SK-N-SH treated with all-trans-retinoic acid at 6 μM for 48 hours (cell line): ENCODE measurements around the gene PRSS8.

Experiments used
- ATAC-seq: fragments of 200-7000 bp; cut with Tn5 transposase; 3 replicates; pipeline ENCODE4 v1.9.1; 2020; ENCODE audit warnings: mild to moderate bottlenecking, moderate library complexity
- ARNTL ChIP-seq: fragments of 450-650 bp; formaldehyde crosslinking; IDR thresholded peaks from 2 replicates; pipeline ENCODE4 v1.5.0; 2020; ENCODE audit warnings: low read depth, mild to moderate bottlenecking, moderate library complexity, borderline replicate concordance
- BACH2 ChIP-seq: fragments of 250-450 bp; sonication (Bioruptor Pico); IDR thresholded peaks from 2 replicates; pipeline ENCODE4 v1.9.0; 2021; ENCODE audit warnings: mild to moderate bottlenecking, borderline replicate concordance
- CSDC2 ChIP-seq: fragments of 250-450 bp; sonication (Bioruptor Pico); IDR thresholded peaks from 2 replicates; pipeline ENCODE4 v1.5.0; 2020; ENCODE audit warnings: mild to moderate bottlenecking, moderate library complexity
- ESRRG ChIP-seq: fragments of 250-450 bp; sonication (Bioruptor Pico); IDR thresholded peaks from 2 replicates; pipeline ENCODE4 v1.6.1; 2021; ENCODE audit warnings: mild to moderate bottlenecking
- GLIS3 ChIP-seq: fragments of 250-450 bp; sonication (Bioruptor Pico); IDR thresholded peaks from 2 replicates; pipeline ENCODE4 v1.5.0; 2020; ENCODE audit warnings: mild to moderate bottlenecking, moderate library complexity
- ISL1 ChIP-seq: fragments of 250-450 bp; sonication (Bioruptor Pico); IDR thresholded peaks from 2 replicates; pipeline ENCODE4 v2.1.2; 2022; ENCODE audit warnings: mild to moderate bottlenecking, moderate library complexity
- OSR1 ChIP-seq: fragments of 250-450 bp; sonication (Bioruptor Pico); IDR thresholded peaks from 2 replicates; pipeline ENCODE4 v1.8.0; 2022; ENCODE audit warnings: moderate library complexity, mild to moderate bottlenecking, inconsistent platforms
- PPARA ChIP-seq: fragments of 250-450 bp; sonication (Bioruptor Pico); IDR thresholded peaks from 2 replicates; pipeline ENCODE4 v1.5.0; 2020; ENCODE audit warnings: mild to moderate bottlenecking, borderline replicate concordance
- RARB ChIP-seq: fragments of 250-450 bp; sonication (Bioruptor Pico); IDR thresholded peaks from 2 replicates; pipeline ENCODE4 v1.8.0; 2021; ENCODE audit warnings: mild to moderate bottlenecking, moderate library complexity
- SNAI2 ChIP-seq: fragments of 250-450 bp; sonication (Bioruptor Pico); IDR thresholded peaks from 2 replicates; pipeline ENCODE4 v1.5.0; 2020; ENCODE audit warnings: mild to moderate bottlenecking, moderate library complexity
- ZFP3 ChIP-seq: fragments of 250-450 bp; sonication (Bioruptor Pico); IDR thresholded peaks from 2 replicates; pipeline ENCODE4 v1.5.0; 2020; ENCODE audit warnings: mild to moderate bottlenecking, moderate library complexity
- ZFP30 ChIP-seq: fragments of 450-650 bp; formaldehyde crosslinking; IDR thresholded peaks from 2 replicates; pipeline ENCODE4 v1.5.0; 2022; ENCODE audit warnings: mild to moderate bottlenecking, moderate library complexity
- ZNF565 ChIP-seq: fragments of 450-650 bp; formaldehyde crosslinking; conservative IDR thresholded peaks from 2 replicates; pipeline ENCODE4 v1.5.0; 2020; ENCODE audit warnings: low read depth, mild to moderate bottlenecking, moderate library complexity
- ZNF70 ChIP-seq: fragments of 450-650 bp; formaldehyde crosslinking; IDR thresholded peaks from 2 replicates; pipeline ENCODE4 v1.5.0; 2020; ENCODE audit warnings: mild to moderate bottlenecking, moderate library complexity
- ZNF8 ChIP-seq: fragments of 450-650 bp; formaldehyde crosslinking; IDR thresholded peaks from 2 replicates; pipeline ENCODE4 v1.5.0; 2020; ENCODE audit warnings: mild to moderate bottlenecking, moderate library complexity
- TF ChIP-seq, protein P1 (sequence below): fragments of 250-450 bp; sonication (Bioruptor Pico); IDR thresholded peaks from 2 replicates; pipeline ENCODE4 v1.5.1; 2021; ENCODE audit warnings: mild to moderate bottlenecking, moderate library complexity
- TF ChIP-seq, protein P2 (sequence below): fragments of 250-450 bp; sonication (Bioruptor Pico); IDR thresholded peaks from 2 replicates; pipeline ENCODE4 v1.5.1; 2020; ENCODE audit warnings: low read depth, mild to moderate bottlenecking, moderate library complexity
- TF ChIP-seq, protein P3 (sequence below): fragments of 250-450 bp; sonication (Bioruptor Pico); IDR thresholded peaks from 2 replicates; pipeline ENCODE4 v1.5.0; 2020; ENCODE audit warnings: mild to moderate bottlenecking, moderate library complexity
- TF ChIP-seq, protein P4 (sequence below): fragments of 250-450 bp; sonication (Bioruptor Pico); IDR thresholded peaks from 2 replicates; pipeline ENCODE4 v1.8.0; 2021; ENCODE audit warnings: low read depth, mild to moderate bottlenecking, moderate library complexity, borderline replicate concordance
- TF ChIP-seq, protein P5 (sequence below): fragments of 250-450 bp; sonication (Bioruptor Pico); IDR thresholded peaks from 2 replicates; pipeline ENCODE4 v1.8.0; 2020; ENCODE audit warnings: mild to moderate bottlenecking, moderate library complexity, borderline replicate concordance

PRSS8 gene

DNA sequence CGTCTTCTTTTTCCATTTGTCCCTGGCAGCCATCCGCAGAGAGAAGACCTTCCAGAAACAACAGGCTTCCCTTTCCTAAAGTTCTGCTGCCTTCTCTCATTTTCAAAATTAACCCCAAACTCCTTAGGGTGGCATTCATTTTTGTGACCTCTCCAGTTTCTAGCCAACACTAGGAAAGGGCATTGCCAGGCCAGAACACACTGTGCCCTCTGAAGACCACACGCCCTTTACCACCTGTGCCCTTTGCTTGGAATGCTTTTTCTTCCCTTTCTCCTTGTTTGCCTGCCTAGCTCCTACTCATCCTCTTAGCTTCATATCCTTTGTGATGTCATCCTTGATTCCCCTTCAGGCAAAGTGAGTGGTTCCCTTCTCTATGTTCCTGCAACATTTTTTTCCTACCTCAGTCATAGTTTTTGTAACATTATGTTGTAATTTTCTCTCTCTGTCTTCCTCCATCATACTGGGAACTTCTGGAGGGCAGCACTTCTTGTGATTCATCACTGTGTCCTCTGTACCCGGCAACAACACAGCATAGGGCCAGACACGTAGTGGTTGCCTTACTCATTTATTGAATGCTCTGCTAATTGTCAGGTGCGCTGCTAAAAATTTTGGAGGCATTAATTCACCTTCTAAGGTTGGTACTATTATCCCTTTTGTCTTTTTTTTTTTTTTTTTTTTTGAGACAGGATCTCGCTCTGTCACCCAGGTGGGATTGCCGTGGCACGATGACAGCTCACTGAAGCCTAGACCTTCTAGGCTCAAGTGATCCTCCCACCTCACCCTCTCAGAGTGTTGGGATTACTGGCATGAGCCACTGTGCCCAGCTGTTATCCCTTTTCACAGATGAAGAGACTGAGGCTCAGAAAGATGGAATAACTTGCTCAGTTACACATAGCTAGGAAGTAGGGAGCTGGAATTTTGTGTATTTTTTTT, 17.0 kb downstream of the PRSS8 start (continued):
- TF ChIP-seq, protein P1, sequence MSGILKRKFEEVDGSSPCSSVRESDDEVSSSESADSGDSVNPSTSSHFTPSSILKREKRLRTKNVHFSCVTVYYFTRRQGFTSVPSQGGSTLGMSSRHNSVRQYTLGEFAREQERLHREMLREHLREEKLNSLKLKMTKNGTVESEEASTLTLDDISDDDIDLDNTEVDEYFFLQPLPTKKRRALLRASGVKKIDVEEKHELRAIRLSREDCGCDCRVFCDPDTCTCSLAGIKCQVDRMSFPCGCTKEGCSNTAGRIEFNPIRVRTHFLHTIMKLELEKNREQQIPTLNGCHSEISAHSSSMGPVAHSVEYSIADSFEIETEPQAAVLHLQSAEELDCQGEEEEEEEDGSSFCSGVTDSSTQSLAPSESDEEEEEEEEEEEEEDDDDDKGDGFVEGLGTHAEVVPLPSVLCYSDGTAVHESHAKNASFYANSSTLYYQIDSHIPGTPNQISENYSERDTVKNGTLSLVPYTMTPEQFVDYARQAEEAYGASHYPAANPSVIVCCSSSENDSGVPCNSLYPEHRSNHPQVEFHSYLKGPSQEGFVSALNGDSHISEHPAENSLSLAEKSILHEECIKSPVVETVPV (CRISPR knock-in tag) = no peak
- TF ChIP-seq ESRRG (CRISPR knock-in tag) (no peak), OSR1 (no peak), ARNTL (CRISPR knock-in tag) (no peak), CSDC2 (no peak), ZNF70 (CRISPR knock-in tag) (no peak), ZNF8 (CRISPR knock-in tag) (no peak)
- TF ChIP-seq, protein P2, sequence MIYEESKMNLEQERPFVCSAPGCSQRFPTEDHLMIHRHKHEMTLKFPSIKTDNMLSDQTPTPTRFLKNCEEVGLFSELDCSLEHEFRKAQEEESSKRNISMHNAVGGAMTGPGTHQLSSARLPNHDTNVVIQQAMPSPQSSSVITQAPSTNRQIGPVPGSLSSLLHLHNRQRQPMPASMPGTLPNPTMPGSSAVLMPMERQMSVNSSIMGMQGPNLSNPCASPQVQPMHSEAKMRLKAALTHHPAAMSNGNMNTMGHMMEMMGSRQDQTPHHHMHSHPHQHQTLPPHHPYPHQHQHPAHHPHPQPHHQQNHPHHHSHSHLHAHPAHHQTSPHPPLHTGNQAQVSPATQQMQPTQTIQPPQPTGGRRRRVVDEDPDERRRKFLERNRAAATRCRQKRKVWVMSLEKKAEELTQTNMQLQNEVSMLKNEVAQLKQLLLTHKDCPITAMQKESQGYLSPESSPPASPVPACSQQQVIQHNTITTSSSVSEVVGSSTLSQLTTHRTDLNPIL = no peak

GRCh38 chr16:31117384-31118222, 17.9 kb downstream of the PRSS8 start, which contains the start of gene KAT8:
KAT8 (plus strand) TSS chr16:31117664; CDS start chr16:31117682, 18 bp downstream.
- TF ChIP-seq, protein P3, sequence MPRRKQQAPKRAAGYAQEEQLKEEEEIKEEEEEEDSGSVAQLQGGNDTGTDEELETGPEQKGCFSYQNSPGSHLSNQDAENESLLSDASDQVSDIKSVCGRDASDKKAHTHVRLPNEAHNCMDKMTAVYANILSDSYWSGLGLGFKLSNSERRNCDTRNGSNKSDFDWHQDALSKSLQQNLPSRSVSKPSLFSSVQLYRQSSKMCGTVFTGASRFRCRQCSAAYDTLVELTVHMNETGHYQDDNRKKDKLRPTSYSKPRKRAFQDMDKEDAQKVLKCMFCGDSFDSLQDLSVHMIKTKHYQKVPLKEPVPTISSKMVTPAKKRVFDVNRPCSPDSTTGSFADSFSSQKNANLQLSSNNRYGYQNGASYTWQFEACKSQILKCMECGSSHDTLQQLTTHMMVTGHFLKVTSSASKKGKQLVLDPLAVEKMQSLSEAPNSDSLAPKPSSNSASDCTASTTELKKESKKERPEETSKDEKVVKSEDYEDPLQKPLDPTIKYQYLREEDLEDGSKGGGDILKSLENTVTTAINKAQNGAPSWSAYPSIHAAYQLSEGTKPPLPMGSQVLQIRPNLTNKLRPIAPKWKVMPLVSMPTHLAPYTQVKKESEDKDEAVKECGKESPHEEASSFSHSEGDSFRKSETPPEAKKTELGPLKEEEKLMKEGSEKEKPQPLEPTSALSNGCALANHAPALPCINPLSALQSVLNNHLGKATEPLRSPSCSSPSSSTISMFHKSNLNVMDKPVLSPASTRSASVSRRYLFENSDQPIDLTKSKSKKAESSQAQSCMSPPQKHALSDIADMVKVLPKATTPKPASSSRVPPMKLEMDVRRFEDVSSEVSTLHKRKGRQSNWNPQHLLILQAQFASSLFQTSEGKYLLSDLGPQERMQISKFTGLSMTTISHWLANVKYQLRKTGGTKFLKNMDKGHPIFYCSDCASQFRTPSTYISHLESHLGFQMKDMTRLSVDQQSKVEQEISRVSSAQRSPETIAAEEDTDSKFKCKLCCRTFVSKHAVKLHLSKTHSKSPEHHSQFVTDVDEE (CRISPR knock-in tag) = no peak
- TF ChIP-seq GLIS3 (CRISPR knock-in tag) (no peak), SNAI2 (CRISPR knock-in tag) (no peak), ZFP3 (CRISPR knock-in tag) (no peak), PPARA (CRISPR knock-in tag) (no peak), BACH2 (CRISPR knock-in tag) (no peak), ISL1 (CRISPR knock-in tag) (no peak)
- TF ChIP-seq, protein P4, sequence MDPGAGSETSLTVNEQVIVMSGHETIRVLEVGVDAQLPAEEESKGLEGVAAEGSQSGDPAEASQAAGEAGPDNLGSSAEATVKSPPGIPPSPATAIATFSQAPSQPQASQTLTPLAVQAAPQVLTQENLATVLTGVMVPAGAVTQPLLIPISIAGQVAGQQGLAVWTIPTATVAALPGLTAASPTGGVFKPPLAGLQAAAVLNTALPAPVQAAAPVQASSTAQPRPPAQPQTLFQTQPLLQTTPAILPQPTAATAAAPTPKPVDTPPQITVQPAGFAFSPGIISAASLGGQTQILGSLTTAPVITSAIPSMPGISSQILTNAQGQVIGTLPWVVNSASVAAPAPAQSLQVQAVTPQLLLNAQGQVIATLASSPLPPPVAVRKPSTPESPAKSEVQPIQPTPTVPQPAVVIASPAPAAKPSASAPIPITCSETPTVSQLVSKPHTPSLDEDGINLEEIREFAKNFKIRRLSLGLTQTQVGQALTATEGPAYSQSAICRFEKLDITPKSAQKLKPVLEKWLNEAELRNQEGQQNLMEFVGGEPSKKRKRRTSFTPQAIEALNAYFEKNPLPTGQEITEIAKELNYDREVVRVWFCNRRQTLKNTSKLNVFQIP = no peak
- ATAC-seq = peak; percentile 96

GRCh38 chr16:31114468-31114867, 21.1 kb downstream of the PRSS8 start:
- ATAC-seq = no peak
- TF ChIP-seq ZFP30 (CRISPR knock-in tag) (no peak), RARB (CRISPR knock-in tag) (no peak), ZFP3 (CRISPR knock-in tag) (no peak), ARNTL (CRISPR knock-in tag) (no peak), ZNF8 (CRISPR knock-in tag) (no peak), ZNF565 (CRISPR knock-in tag) (no peak)
- TF ChIP-seq, protein P5, sequence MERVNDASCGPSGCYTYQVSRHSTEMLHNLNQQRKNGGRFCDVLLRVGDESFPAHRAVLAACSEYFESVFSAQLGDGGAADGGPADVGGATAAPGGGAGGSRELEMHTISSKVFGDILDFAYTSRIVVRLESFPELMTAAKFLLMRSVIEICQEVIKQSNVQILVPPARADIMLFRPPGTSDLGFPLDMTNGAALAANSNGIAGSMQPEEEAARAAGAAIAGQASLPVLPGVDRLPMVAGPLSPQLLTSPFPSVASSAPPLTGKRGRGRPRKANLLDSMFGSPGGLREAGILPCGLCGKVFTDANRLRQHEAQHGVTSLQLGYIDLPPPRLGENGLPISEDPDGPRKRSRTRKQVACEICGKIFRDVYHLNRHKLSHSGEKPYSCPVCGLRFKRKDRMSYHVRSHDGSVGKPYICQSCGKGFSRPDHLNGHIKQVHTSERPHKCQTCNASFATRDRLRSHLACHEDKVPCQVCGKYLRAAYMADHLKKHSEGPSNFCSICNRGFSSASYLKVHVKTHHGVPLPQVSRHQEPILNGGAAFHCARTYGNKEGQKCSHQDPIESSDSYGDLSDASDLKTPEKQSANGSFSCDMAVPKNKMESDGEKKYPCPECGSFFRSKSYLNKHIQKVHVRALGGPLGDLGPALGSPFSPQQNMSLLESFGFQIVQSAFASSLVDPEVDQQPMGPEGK (CRISPR knock-in tag) = no peak
- TF ChIP-seq, protein P2 = no peak
- TF ChIP-seq, protein P4 = no peak
- TF ChIP-seq, protein P3 (CRISPR knock-in tag) = no peak
